Suppressor macrophage treated with lipopolysaccharide for 1 hour (primary cell): ENCODE data around the gene LAMA5.

Experiments
- DNase-seq, 3 donors: peaks; one replicate each; pipeline ENCODE4 v3.0.0-alpha.2; 2020 to 2022

The LAMA5 gene, protein sequence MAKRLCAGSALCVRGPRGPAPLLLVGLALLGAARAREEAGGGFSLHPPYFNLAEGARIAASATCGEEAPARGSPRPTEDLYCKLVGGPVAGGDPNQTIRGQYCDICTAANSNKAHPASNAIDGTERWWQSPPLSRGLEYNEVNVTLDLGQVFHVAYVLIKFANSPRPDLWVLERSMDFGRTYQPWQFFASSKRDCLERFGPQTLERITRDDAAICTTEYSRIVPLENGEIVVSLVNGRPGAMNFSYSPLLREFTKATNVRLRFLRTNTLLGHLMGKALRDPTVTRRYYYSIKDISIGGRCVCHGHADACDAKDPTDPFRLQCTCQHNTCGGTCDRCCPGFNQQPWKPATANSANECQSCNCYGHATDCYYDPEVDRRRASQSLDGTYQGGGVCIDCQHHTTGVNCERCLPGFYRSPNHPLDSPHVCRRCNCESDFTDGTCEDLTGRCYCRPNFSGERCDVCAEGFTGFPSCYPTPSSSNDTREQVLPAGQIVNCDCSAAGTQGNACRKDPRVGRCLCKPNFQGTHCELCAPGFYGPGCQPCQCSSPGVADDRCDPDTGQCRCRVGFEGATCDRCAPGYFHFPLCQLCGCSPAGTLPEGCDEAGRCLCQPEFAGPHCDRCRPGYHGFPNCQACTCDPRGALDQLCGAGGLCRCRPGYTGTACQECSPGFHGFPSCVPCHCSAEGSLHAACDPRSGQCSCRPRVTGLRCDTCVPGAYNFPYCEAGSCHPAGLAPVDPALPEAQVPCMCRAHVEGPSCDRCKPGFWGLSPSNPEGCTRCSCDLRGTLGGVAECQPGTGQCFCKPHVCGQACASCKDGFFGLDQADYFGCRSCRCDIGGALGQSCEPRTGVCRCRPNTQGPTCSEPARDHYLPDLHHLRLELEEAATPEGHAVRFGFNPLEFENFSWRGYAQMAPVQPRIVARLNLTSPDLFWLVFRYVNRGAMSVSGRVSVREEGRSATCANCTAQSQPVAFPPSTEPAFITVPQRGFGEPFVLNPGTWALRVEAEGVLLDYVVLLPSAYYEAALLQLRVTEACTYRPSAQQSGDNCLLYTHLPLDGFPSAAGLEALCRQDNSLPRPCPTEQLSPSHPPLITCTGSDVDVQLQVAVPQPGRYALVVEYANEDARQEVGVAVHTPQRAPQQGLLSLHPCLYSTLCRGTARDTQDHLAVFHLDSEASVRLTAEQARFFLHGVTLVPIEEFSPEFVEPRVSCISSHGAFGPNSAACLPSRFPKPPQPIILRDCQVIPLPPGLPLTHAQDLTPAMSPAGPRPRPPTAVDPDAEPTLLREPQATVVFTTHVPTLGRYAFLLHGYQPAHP (N-terminal part only)

GRCh38 chr20:62367136-62367632, at the start of gene LAMA5:
Gene LAMA5, minus strand, starts transcription at chr20:62367312. Its CDS starts 67 bp downstream, at chr20:62367245.
- DNase-seq = peak; percentile 48 to 84 (median 66)

DNA sequence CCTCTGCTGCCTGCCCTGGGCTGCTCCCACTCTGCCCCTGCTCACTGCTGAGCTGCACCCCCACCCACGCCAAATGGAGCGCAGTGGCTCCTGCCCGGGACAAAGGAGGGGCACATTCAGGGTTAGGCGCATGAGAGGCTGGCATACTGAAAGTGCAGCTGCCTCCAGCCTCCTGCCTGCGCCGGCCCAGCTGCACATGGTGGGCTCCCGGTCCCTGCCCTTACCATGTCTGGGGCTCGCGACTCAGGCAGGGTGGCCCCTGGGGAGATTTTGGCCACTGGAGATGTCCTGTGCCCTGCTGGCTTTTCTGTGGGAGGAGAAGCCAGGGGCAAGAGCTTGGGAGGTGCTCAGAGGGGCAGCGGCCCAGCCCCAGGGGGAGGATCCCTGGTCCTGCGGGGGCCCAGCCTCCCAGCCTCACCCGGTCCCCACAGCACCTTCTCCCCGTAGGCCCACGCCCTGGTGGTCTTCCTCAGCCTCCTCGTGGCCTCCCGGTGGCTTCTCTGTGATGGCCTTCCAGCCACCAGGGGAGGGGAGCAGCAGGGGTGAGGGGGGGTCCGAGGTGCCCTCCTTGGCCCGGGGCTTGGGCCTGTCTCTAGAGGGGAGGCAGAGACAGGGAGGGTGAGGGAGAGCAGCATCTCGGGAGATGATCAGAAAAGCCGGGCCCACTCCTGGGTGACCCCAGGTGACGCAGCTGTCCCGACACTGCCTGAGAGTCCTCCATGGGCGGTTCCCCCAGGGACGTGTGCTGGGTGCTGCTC, 48.4 kb upstream of the LAMA5 start:
- no peak for DNase-seq

- DNase-seq = peak; percentile 15 to 22 (median 17)
These were observed 46.9 kb upstream of the LAMA5 start for GRCh38 chr20:62413896-62414481.

- no peak for DNase-seq
These were observed 46.0 kb upstream of the LAMA5 start for GRCh38 chr20:62413025-62413570.

DNA sequence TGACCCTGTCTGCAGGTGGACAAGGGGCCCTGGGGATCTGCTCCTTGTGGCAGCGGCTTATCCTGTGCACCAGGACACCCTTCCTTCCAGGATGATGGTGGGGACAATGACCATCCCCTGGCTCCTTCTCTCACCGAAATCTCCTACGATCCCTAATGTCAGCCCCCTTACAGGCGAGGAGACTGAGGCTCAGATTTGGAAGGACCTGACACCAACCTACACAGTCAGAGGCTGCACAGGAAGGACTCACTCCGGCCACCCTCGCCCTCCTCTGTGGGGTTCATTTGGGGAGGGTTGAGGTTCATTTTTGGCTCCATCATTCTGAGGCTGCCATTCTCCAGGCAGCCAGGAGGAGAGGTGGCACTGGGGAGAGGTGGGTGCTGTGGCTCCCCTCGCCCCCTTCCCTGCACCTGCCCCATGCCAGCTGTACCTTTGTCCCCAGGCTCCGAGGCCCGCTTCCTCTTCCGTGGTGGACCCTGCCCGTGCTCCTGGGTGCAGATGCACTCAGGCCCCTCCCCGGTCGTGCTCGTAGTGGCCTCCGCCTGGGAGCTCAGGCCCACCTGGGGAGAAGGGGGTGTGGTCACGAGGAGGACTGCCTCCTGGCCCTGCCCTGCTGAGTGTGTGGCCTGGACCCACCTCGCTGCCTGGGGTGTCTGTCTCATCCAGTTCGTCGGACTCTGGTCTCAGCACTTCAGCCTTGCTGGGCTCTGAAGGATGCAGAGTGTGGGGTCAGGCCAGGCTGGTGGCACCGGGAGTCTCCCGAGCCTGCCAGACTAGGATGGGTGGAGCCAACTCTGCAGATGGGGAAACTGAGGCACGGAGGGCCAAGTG, 45.3 kb upstream of the LAMA5 start:
- DNase-seq = no peak

DNA sequence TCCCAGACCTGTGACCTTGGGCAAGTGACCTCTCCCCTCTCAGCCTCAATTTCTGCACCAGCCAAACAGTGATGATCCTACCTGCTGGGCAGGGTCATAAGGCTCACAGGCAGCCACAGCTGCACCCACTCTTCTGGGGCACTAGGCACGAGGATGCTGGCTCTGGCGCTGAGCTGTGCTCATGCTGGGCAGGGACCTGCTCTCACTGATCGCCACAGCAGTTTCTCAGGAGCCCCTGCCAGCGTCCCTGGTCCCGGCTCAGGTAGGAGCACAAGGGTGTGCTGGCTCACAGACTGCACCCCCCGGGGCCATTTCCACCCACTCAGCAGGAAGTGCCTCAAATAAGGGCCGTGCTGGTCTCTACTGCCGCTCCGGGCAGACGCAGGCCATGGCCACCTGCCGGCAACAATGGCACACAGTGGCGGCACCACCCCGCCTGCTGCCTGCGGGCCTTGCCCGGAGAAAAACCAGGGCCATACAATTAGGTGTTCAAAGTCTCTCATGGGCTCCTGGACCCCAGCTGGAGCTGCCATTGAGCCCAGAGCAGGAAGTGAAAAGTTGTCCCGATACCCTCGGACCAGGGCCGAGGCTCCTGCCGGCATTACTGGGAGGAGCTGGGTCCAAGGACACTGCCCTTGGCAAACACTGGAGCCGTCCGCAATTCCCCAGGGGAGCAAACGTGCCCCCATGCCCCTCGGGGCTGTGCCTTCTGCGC, 44.5 kb upstream of the LAMA5 start:
- DNase-seq = no peak

DNA sequence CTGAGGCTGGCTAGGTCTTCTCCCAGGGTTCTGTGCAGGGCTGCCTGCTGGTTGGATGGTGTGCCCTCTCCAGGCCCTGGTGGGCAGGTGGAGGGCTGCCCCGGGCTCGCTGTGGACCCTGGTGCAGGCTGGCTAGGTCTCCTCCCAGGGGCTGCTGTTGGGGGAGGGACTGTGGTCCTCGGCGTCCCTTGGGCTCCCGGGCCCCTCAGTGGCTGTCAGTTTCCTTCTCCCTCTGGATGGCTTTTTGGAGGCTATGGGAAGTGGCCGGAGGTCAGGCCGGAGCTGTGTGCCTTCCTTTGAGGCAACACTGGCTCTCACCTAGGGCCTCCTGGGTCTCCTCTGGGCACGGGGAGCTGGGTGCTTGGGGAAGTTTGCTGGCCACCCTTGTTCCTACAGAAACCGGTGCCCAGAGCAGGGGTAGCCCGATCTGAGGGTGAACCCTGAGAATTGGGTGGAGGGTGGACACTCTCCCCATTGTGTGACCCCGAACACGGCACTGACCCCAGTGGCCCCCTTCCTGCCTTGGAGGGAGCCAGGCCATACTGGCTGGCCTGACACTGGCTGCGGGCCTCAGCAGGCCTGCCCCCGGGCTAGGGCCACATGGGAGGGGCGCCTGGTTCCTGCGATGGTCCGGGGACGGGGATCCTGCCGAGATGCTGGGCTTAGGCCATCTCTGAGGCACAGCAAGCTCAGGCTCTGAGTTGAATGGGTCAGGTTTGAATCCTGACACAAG, 43.8 kb upstream of the LAMA5 start:
- no peak for DNase-seq

DNA sequence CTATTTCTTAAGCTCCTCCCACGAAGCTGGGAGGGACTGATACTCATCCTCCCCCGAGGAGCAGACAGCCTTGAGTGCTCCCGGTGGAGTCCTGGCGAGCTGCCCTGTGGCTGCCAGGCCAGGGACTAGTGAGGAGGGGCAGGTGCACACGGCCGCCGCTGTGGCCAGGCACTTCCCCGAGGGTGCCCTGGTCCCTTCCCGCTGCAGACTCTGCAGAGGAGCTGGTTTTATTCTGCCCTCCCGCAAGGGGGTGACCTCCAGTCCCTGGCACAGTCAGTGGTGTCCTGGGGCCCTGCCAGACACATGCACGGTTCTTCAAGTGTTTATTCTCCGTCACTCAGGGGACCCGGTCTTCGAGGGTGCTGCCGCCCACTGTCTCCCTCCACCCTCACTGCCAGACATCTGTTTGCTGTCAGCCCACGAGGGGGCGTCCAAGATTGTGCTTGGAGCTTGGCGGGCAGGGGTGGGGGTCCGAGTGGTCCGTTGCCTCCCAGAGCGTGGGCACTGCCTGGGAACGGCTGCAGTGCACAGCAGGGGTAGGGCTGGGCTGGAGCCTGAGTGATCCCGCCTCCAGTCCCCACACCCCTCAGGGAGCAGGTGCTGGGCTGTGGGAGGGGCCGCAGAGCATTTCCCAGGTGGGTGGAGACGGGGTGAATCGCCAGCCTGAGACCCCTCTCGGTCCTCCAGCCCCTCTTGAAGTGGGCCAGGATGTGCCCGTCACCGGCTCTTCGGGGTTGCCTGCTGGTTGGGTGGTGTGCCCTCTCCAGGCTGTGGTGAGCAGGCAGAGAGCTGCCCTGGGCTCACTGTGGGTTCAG, 43.0 kb upstream of the LAMA5 start:
- peak; percentile 27 to 53 (median 46) for DNase-seq

GRCh38 chr20:62409086-62409853, 42.2 kb upstream of the LAMA5 start:
- DNase-seq = no peak

DNA sequence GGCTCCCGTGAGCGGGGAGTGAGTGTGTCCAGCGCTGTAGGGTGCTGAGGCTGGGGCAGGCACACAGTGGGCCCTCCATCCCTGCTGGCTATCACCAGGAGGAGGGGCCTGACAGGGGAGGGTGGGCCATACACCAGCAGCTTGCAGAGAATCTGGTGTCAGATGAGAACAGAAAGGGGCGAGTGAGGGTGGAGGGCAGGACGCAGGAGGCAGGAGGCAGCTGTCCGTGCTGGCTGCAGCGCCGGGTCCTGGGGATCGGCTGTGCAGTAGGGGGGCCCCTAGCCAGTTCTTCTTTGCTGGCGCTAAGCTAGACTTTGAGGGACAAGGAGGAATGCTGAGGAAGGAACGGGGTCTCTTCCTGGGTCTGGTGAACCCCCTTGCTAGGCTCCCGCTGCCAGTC, 41.5 kb upstream of the LAMA5 start:
- DNase-seq = no peak

- no peak for DNase-seq
These were observed 40.9 kb upstream of the LAMA5 start for GRCh38 chr20:62408055-62408454.

DNA sequence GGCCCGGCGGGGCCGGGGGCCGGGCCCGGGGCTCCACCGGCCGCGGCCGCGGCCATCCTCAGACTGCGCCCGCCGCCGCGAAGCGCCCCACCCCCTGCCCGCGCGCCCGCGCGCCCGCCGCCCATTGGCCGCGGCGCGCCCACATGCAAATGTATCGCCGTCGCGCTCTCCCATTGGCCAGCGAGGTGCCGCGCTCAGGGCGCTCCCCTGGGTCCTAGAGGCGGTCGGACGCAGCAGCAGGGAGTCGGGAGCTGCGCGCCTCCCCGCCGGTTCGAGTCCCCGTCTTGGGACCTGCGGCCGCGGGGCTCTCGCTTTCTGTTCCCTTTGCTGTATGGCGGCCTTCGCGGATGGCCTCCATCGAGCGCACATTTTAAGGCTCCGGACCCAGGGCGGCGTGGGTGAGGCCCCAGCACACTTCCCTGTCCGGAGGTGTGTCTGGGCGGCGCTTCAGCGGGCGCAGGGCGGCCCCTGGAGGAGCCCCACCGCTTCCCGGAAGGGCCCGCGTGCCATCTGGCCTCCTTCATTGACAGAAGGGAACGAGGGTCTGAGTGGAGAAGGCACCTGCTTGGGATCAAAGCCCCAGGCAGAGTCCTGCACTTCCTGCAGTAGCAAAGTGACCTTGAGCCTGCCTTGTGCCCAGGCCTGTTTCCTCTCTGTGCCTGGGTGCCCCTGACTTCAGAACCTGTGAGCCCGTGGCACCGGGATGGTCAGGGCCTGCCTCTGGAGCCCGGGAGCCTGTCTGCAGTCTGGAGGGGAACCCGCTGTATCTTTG, 40.3 kb upstream of the LAMA5 start, which contains the start of gene CABLES2:
Gene CABLES2 (minus strand): TSS at position 65 of the 772 bp plus-strand sequence. CDS start 9 bp downstream, at position 56.
- DNase-seq = peak; percentile 95 to 97 (median 97)

- DNase-seq = no peak
These were observed 39.6 kb upstream of the LAMA5 start for GRCh38 chr20:62406635-62407176.

GRCh38 chr20:62405981-62406513, 38.9 kb upstream of the LAMA5 start:
- no peak for DNase-seq
